ENCODE measurements around the gene DNAH1. TPM values are rescaled to one million over a fixed set of nuclear protein-coding genes. Genes with fewer than 3 reads are reported as not detected.

DNAH1 gene
- total RNA-seq, 1 donor from 2014 or later: 27.1 TPM

- intact Hi-C loops (cut with micrococcal nuclease): no loop called here
Measured at GRCh38 chr3:52401551-52401950, 85.4 kb downstream of the DNAH1 start.

GRCh38 chr3:52402101-52402521 is 86.0 kb downstream of the DNAH1 start:
- intact Hi-C loops (cut with micrococcal nuclease): no loop called here

- intact Hi-C loops (cut with micrococcal nuclease): no loop called here
Measured at GRCh38 chr3:52402706-52403270, 86.7 kb downstream of the DNAH1 start.

- intact Hi-C loops (cut with micrococcal nuclease): no loop called here
Measured at GRCh38 chr3:52403271-52403841, 87.2 kb downstream of the DNAH1 start.

- intact Hi-C loops (cut with micrococcal nuclease): no loop called here
Measured at GRCh38 chr3:52403955-52404354, 87.8 kb downstream of the DNAH1 start.

GRCh38 chr3:52404391-52404790 is 88.3 kb downstream of the DNAH1 start:
- intact Hi-C loops (cut with micrococcal nuclease): no loop called here

GRCh38 chr3:52405066-52405465 is 88.9 kb downstream of the DNAH1 start:
- intact Hi-C loops (cut with micrococcal nuclease): no loop called here

- intact Hi-C loops (cut with micrococcal nuclease): no loop called here
Measured at GRCh38 chr3:52405601-52406110, 89.5 kb downstream of the DNAH1 start.

- intact Hi-C loops (cut with micrococcal nuclease): no loop called here
Measured at GRCh38 chr3:52406231-52406661, 90.1 kb downstream of the DNAH1 start.

GRCh38 chr3:52406791-52407510 is 90.8 kb downstream of the DNAH1 start:
- intact Hi-C loops (cut with micrococcal nuclease): no loop called here

GRCh38 chr3:52407779-52408178 is 91.7 kb downstream of the DNAH1 start:
- intact Hi-C loops (cut with micrococcal nuclease): no loop called here

GRCh38 chr3:52408466-52408865 is 92.3 kb downstream of the DNAH1 start:
- intact Hi-C loops (cut with micrococcal nuclease): no loop called here

GRCh38 chr3:52415800-52416199 is 99.7 kb downstream of the DNAH1 start:
- intact Hi-C loops (cut with micrococcal nuclease): no loop called here

- intact Hi-C loops (cut with micrococcal nuclease): no loop called here
Measured at GRCh38 chr3:52420388-52420787, 104.3 kb downstream of the DNAH1 start.

GRCh38 chr3:52422669-52423068 is 106.5 kb downstream of the DNAH1 start:
- intact Hi-C loops (cut with micrococcal nuclease): no loop called here

GRCh38 chr3:52423173-52423572 is 107.1 kb downstream of the DNAH1 start:
- intact Hi-C loops (cut with micrococcal nuclease): no loop called here

GRCh38 chr3:52428151-52429005 is 112.3 kb downstream of the DNAH1 start:
- intact Hi-C loops (cut with micrococcal nuclease): loop anchor here (1.0 kb wide), 3 partner anchors 16 to 644 kb away; no protein-coding TSS in a partner anchor

- intact Hi-C loops (cut with micrococcal nuclease): no loop called here
Measured at GRCh38 chr3:52429031-52429430, 112.9 kb downstream of the DNAH1 start.

GRCh38 chr3:52429779-52430415 is 113.8 kb downstream of the DNAH1 start:
- intact Hi-C loops (cut with micrococcal nuclease): no loop called here

- intact Hi-C loops (cut with micrococcal nuclease): no loop called here
Measured at GRCh38 chr3:52430416-52430810, 114.3 kb downstream of the DNAH1 start.
